H1 (cell line): Measurements from ENCODE around the gene SBF2.

Source experiments
- CEBPB ChIP-seq: IDR thresholded peaks from 2 replicates; pipeline ENCODE4 v1.6.1; 2012; ENCODE audit warnings: low read depth, low read length
- CTBP2 ChIP-seq: IDR thresholded peaks from 2 replicates; pipeline ENCODE4 v1.7.0; 2011; ENCODE audit warnings: borderline replicate concordance, mild to moderate bottlenecking, moderate library complexity, mixed read lengths, low read length; ENCODE audit not compliant: insufficient read depth, insufficient read length
- FOSL1 ChIP-seq: IDR thresholded peaks from 2 replicates; pipeline ENCODE4 v1.6.1; 2011; ENCODE audit warnings: mild to moderate bottlenecking, low read depth, low read length, moderate library complexity; ENCODE audit not compliant: insufficient read depth
- GABPA ChIP-seq: IDR thresholded peaks from 2 replicates; pipeline ENCODE4 v1.6.1; 2011; ENCODE audit warnings: mild to moderate bottlenecking, low read length, moderate library complexity, borderline replicate concordance; ENCODE audit not compliant: insufficient read depth
- GTF2F1 ChIP-seq: IDR thresholded peaks from 2 replicates; pipeline ENCODE4 v1.6.1; 2012; ENCODE audit warnings: low read depth, low read length, improper control_type of control experiment, borderline replicate concordance
- JUND ChIP-seq: IDR thresholded peaks from 2 replicates; pipeline ENCODE4 v1.6.1; 2011; ENCODE audit warnings: mild to moderate bottlenecking, improper control_type of control experiment, low read length
- POLR2A ChIP-seq, 2 experiments: IDR thresholded peaks; 1 replicate in 1 of 2; 2 replicates in 1 of 2; pipeline ENCODE4 v1.6.1; 2011; ENCODE audit warnings: low read depth in 2 of 2, low read length in 2 of 2, mild to moderate bottlenecking in 2 of 2; ENCODE audit errors: control extremely low read depth in 1 of 2
- RNF2 ChIP-seq: fragments of 200-900, 300-1000 bp; sonication (generic); IDR thresholded peaks from 2 replicates; pipeline ENCODE4 v1.7.1; 2016; ENCODE audit warnings: borderline replicate concordance, low read depth, mild to moderate bottlenecking, antibody characterized with exemption, low read length; ENCODE audit not compliant: poor library complexity, severe bottlenecking; ENCODE audit errors: missing control alignments
- SRF ChIP-seq: IDR thresholded peaks from 2 replicates; pipeline ENCODE4 v1.6.1; 2011; ENCODE audit warnings: mild to moderate bottlenecking, low read depth, low read length, moderate library complexity
- TBP ChIP-seq: IDR thresholded peaks from 2 replicates; pipeline ENCODE4 v1.6.1; 2011; ENCODE audit warnings: low read depth, low read length, improper control_type of control experiment
- ZNF274 ChIP-seq: IDR thresholded peaks from 2 replicates; pipeline ENCODE4 v1.7.0; 2012; ENCODE audit warnings: low read length, borderline replicate concordance; ENCODE audit errors: extremely low read depth
- TF ChIP-seq, protein P1 (sequence below), 3 experiments: IDR thresholded peaks; 1 replicate in 2 of 3; 2 replicates in 1 of 3; pipeline versions ENCODE4 v1.5.1 to v1.6.1; 2011; ENCODE audit warnings: low read length in 3 of 3, mild to moderate bottlenecking in 3 of 3, inconsistent platforms in 2 of 3, low read depth in 1 of 3, moderate library complexity in 1 of 3; ENCODE audit not compliant: insufficient read depth in 1 of 3; ENCODE audit errors: control extremely low read depth in 1 of 3

DNA sequence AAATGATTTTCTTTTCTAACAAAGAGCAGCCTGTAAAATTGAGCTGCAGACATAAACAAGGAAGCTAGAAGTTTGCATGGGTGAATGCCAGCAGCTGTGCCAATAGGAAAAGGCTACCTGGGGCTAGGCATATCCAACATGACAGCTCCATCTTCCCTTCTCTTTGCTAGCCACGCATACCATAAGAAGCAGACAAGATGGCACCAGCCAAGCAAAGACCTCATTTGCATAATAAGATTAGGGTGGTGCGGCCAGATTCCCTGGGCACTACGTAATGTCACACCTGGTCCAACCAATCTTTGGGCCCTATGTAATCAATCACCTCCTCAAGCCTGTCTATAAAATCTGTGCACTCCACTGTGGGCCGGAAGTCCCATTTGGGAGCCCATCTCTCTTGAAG lies 521.8 kb downstream of the SBF2 start:
- TF ChIP-seq TBP = no peak
- TF ChIP-seq, protein P1, sequence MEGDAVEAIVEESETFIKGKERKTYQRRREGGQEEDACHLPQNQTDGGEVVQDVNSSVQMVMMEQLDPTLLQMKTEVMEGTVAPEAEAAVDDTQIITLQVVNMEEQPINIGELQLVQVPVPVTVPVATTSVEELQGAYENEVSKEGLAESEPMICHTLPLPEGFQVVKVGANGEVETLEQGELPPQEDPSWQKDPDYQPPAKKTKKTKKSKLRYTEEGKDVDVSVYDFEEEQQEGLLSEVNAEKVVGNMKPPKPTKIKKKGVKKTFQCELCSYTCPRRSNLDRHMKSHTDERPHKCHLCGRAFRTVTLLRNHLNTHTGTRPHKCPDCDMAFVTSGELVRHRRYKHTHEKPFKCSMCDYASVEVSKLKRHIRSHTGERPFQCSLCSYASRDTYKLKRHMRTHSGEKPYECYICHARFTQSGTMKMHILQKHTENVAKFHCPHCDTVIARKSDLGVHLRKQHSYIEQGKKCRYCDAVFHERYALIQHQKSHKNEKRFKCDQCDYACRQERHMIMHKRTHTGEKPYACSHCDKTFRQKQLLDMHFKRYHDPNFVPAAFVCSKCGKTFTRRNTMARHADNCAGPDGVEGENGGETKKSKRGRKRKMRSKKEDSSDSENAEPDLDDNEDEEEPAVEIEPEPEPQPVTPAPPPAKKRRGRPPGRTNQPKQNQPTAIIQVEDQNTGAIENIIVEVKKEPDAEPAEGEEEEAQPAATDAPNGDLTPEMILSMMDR (IDR thresholded peaks at IDR 0.05; ENCODE audit: control extremely low read depth in 1 of 3, insufficient read depth in 1 of 3, low read depth in 1 of 3, low read length in 3 of 3) = no peak
- no peak for TF ChIP-seq POLR2A (IDR thresholded peaks at IDR 0.05; ENCODE audit: control extremely low read depth in 1 of 2, low read depth in 2 of 2, low read length in 2 of 2)
- TF ChIP-seq GABPA = no peak
- no peak for TF ChIP-seq JUND
- no peak for TF ChIP-seq ZNF274
- TF ChIP-seq FOSL1 = no peak
- TF ChIP-seq GTF2F1 = no peak
- no peak for TF ChIP-seq CEBPB
- TF ChIP-seq RNF2 = no peak
- TF ChIP-seq CTBP2 = no peak
- no peak for TF ChIP-seq SRF
